Upper lobe of right lung (tissue), 1 donor: ENCODE results near the gene ZNF653. TPM values are rescaled to one million over a fixed set of nuclear protein-coding genes. Genes with fewer than 3 reads are reported as not detected.

Experiments
- microRNA-seq: library from miRNA; unstranded; fragments of <30 nt; microRNA quantifications from one replicate; pipeline ENCODE4 v1.2.0, GENCODE V29; 2020; ENCODE audit warnings: borderline microRNAs expressed
- total RNA-seq: library from RNA; stranded (reverse); fragmentation: NEBNext Ultra II Directional; extraction: Animal tissue kit (Norgen Biotek cat#: 25700); gene quantifications from one replicate; pipeline ENCODE4 v1.2.1, GENCODE V29; 2021
- donor health status: DM: no; HTN: yes; CAD: no; lungs with severe emphysema.

ZNF653 gene
- total RNA-seq, 1 donor from 2014 or later: 10.7 TPM

Small RNA genes lying within 50 kb of the gene (microRNA-seq; reads per million reads assigned to microRNA genes)
- gene MIR7974: not detected

Other genes with a start within 250 kb of the ZNF653 start
- 138 TPM for gene DOCK6, start 243.3 kb downstream of the ZNF653 start, total RNA-seq
- not detected for gene TSPAN16, start 209.7 kb downstream of the ZNF653 start, total RNA-seq
- 52.7 TPM for gene RAB3D, start 166.2 kb downstream of the ZNF653 start, total RNA-seq
- 74.6 TPM for gene TMEM205, start 159.6 kb downstream of the ZNF653 start, total RNA-seq
- 39.4 TPM for gene CCDC159, start 159.3 kb downstream of the ZNF653 start, total RNA-seq
- gene PLPPR2, start 150.4 kb downstream of the ZNF653 start, total RNA-seq: 26.5 TPM
- 3.2 TPM for gene SWSAP1, start 131.2 kb downstream of the ZNF653 start, total RNA-seq
- 20.4 TPM for gene EPOR, start 121.5 kb downstream of the ZNF653 start, total RNA-seq
- 54.6 TPM for gene RGL3, start 86.5 kb downstream of the ZNF653 start, total RNA-seq
- gene ODAD3, start 70.7 kb downstream of the ZNF653 start, total RNA-seq: 0.49 TPM
- 293 TPM for gene PRKCSH, start 70.2 kb downstream of the ZNF653 start, total RNA-seq
- gene ELAVL3, start 24.8 kb downstream of the ZNF653 start, total RNA-seq: not detected
- gene ECSIT, start 23.3 kb upstream of the ZNF653 start, total RNA-seq: 44.8 TPM
- 27.3 TPM for gene CNN1, start 33.0 kb upstream of the ZNF653 start, total RNA-seq
- gene ELOF1, start 53.4 kb upstream of the ZNF653 start, total RNA-seq: 44.3 TPM
- gene ACP5, start 71.8 kb upstream of the ZNF653 start, total RNA-seq: 429 TPM
- 11.6 TPM for gene ZNF627, start 91.6 kb upstream of the ZNF653 start, total RNA-seq
- 5.6 TPM for gene ZNF823, start 233.1 kb upstream of the ZNF653 start, total RNA-seq